HEK293 (cell line): ENCODE data around the gene GIMAP5.

Experiments used
- HOXC10 ChIP-seq: sonication (generic); formaldehyde crosslinking; IDR thresholded peaks from 2 replicates; pipeline ENCODE4 v1.8.1; 2023; ENCODE audit warnings: mild to moderate bottlenecking, missing genetic modification reagents
- HOXD13 ChIP-seq: sonication (generic); formaldehyde crosslinking; IDR thresholded peaks from 2 replicates; pipeline ENCODE4 v1.8.0; 2022; ENCODE audit warnings: missing genetic modification reagents, borderline replicate concordance
- IKZF3 ChIP-seq: fragments of 450-650 bp; IDR thresholded peaks from 2 replicates; pipeline ENCODE4 v1.5.0; 2018; ENCODE audit warnings: missing biosample characterization, mild to moderate bottlenecking, missing genetic modification characterization, moderate library complexity
- MYNN ChIP-seq: fragments of 450-650 bp; formaldehyde crosslinking; IDR thresholded peaks from 2 replicates; pipeline ENCODE4 v1.5.1; 2016; ENCODE audit warnings: missing biosample characterization, missing genetic modification characterization, borderline replicate concordance
- RBAK ChIP-seq: fragments of 450-650 bp; formaldehyde crosslinking; IDR thresholded peaks from 2 replicates; pipeline ENCODE4 v1.5.1; 2016; ENCODE audit warnings: missing biosample characterization, missing genetic modification characterization
- SCRT1 ChIP-seq: fragments of 450-650 bp; formaldehyde crosslinking; IDR thresholded peaks from 2 replicates; pipeline ENCODE4 v1.5.1; 2016; ENCODE audit warnings: missing biosample characterization, missing genetic modification characterization, borderline replicate concordance
- YY1 ChIP-seq: fragments of 450-650 bp; formaldehyde crosslinking; IDR thresholded peaks from 2 replicates; pipeline ENCODE4 v1.5.1; 2018; ENCODE audit warnings: missing biosample characterization, missing genetic modification characterization
- ZBTB21 ChIP-seq: fragments of 450-650 bp; formaldehyde crosslinking; IDR thresholded peaks from 2 replicates; pipeline ENCODE4 v1.5.1; 2017; ENCODE audit warnings: missing biosample characterization, missing genetic modification characterization
- ZBTB48 ChIP-seq: fragments of 450-650 bp; formaldehyde crosslinking; IDR thresholded peaks from 2 replicates; pipeline ENCODE4 v1.5.1; 2016; ENCODE audit warnings: missing biosample characterization, missing genetic modification characterization
- ZEB2 ChIP-seq: fragments of 450-650 bp; formaldehyde crosslinking; IDR thresholded peaks from 2 replicates; pipeline ENCODE4 v1.5.1; 2016; ENCODE audit warnings: missing biosample characterization, missing genetic modification characterization
- ZIC2 ChIP-seq: fragments of 450-650 bp; formaldehyde crosslinking; IDR thresholded peaks from 2 replicates; pipeline ENCODE4 v1.5.1; 2016; ENCODE audit warnings: missing biosample characterization, missing genetic modification characterization
- ZNF114 ChIP-seq: fragments of 450-650 bp; formaldehyde crosslinking; IDR thresholded peaks from 2 replicates; pipeline ENCODE4 v1.5.0; 2017; ENCODE audit warnings: missing biosample characterization, missing genetic modification characterization
- ZNF132 ChIP-seq: fragments of 450-650 bp; formaldehyde crosslinking; IDR thresholded peaks from 2 replicates; pipeline ENCODE4 v1.5.1; 2017; ENCODE audit warnings: missing biosample characterization, missing genetic modification characterization, borderline replicate concordance
- ZNF19 ChIP-seq: fragments of 450-650 bp; formaldehyde crosslinking; IDR thresholded peaks from 2 replicates; pipeline ENCODE4; 2016; ENCODE audit warnings: missing biosample characterization, missing genetic modification characterization, low read depth
- ZNF274 ChIP-seq, 2 experiments: fragments of 200-500 bp in 1 of 2; fragments of 450-650 bp in 1 of 2; sonication (Bioruptor generic) in 1 of 2; formaldehyde crosslinking in 1 of 2; IDR thresholded peaks; 2 replicates each; pipeline versions ENCODE4 v1.5.1 to v1.6.1; 2014 to 2016; ENCODE audit warnings: borderline replicate concordance in 1 of 2, inconsistent platforms in 1 of 2, low read length in 1 of 2, missing biosample characterization in 1 of 2, missing genetic modification characterization in 1 of 2
- ZNF292 ChIP-seq: fragments of 450-650 bp; formaldehyde crosslinking; IDR thresholded peaks from 2 replicates; pipeline ENCODE4 v1.5.1; 2016; ENCODE audit warnings: low read depth, missing biosample characterization, missing genetic modification characterization, borderline replicate concordance
- ZNF426 ChIP-seq: fragments of 450-650 bp; formaldehyde crosslinking; IDR thresholded peaks from 2 replicates; pipeline ENCODE4 v1.5.1; 2017; ENCODE audit warnings: missing biosample characterization, missing genetic modification characterization, mild to moderate bottlenecking, inconsistent platforms, moderate library complexity
- ZNF530 ChIP-seq: fragments of 450-650 bp; formaldehyde crosslinking; IDR thresholded peaks from 2 replicates; pipeline ENCODE4 v1.5.1; 2016; ENCODE audit warnings: low read depth, missing biosample characterization, missing genetic modification characterization
- ZNF544 ChIP-seq: fragments of 450-650 bp; formaldehyde crosslinking; IDR thresholded peaks from 2 replicates; pipeline ENCODE4 v1.5.0; 2017; ENCODE audit warnings: missing biosample characterization, missing genetic modification characterization
- ZNF571 ChIP-seq: fragments of 450-650 bp; formaldehyde crosslinking; IDR thresholded peaks from 2 replicates; pipeline ENCODE4 v1.5.0; 2017; ENCODE audit warnings: missing biosample characterization, missing genetic modification characterization
- ZNF596 ChIP-seq: fragments of 450-650 bp; IDR thresholded peaks from 2 replicates; pipeline ENCODE4 v1.5.0; 2018; ENCODE audit warnings: missing biosample characterization, mild to moderate bottlenecking, missing genetic modification characterization, moderate library complexity
- ZNF610 ChIP-seq: fragments of 450-650 bp; formaldehyde crosslinking; IDR thresholded peaks from 2 replicates; pipeline ENCODE4 v1.5.1; 2016; ENCODE audit warnings: missing biosample characterization, missing genetic modification characterization, borderline replicate concordance
- ZNF747 ChIP-seq: fragments of 450-650 bp; formaldehyde crosslinking; IDR thresholded peaks from 2 replicates; pipeline ENCODE4 v1.5.1; 2016; ENCODE audit warnings: missing biosample characterization, missing genetic modification characterization
- ZNF76 ChIP-seq: fragments of 450-650 bp; formaldehyde crosslinking; IDR thresholded peaks from 2 replicates; pipeline ENCODE4; 2016; ENCODE audit warnings: low read depth, missing biosample characterization, missing genetic modification characterization, borderline replicate concordance
- ZNF776 ChIP-seq: fragments of 450-650 bp; formaldehyde crosslinking; IDR thresholded peaks from 2 replicates; pipeline ENCODE4 v1.5.0; 2017; ENCODE audit warnings: missing biosample characterization, missing genetic modification characterization, borderline replicate concordance
- ZNF830 ChIP-seq: fragments of 450-650 bp; IDR thresholded peaks from 2 replicates; pipeline ENCODE4 v1.5.0; 2018; ENCODE audit warnings: missing biosample characterization, missing genetic modification characterization, low read depth, mild to moderate bottlenecking, moderate library complexity
- ZSCAN30 ChIP-seq: fragments of 450-650 bp; IDR thresholded peaks from 2 replicates; pipeline ENCODE4 v1.5.1; 2018; ENCODE audit warnings: missing biosample characterization, mild to moderate bottlenecking, missing genetic modification characterization, moderate library complexity
- TF ChIP-seq, protein P1 (sequence below): fragments of 450-650 bp; formaldehyde crosslinking; IDR thresholded peaks from 2 replicates; pipeline ENCODE4 v1.5.1; 2016; ENCODE audit warnings: missing biosample characterization, missing genetic modification characterization
- TF ChIP-seq, protein P2 (sequence below): fragments of 450-650 bp; formaldehyde crosslinking; IDR thresholded peaks from 2 replicates; pipeline ENCODE4 v1.5.1; 2016; ENCODE audit warnings: missing biosample characterization, missing genetic modification characterization
- TF ChIP-seq, protein P3 (sequence below): fragments of 450-650 bp; formaldehyde crosslinking; conservative IDR thresholded peaks from 2 replicates; pipeline ENCODE4 v1.5.1; 2016; ENCODE audit warnings: low read depth, missing biosample characterization, missing genetic modification characterization
- TF ChIP-seq, protein P4 (sequence below): fragments of 450-650 bp; formaldehyde crosslinking; IDR thresholded peaks from 2 replicates; pipeline ENCODE4; 2016; ENCODE audit warnings: missing biosample characterization, missing genetic modification characterization

The GIMAP5 gene

DNA sequence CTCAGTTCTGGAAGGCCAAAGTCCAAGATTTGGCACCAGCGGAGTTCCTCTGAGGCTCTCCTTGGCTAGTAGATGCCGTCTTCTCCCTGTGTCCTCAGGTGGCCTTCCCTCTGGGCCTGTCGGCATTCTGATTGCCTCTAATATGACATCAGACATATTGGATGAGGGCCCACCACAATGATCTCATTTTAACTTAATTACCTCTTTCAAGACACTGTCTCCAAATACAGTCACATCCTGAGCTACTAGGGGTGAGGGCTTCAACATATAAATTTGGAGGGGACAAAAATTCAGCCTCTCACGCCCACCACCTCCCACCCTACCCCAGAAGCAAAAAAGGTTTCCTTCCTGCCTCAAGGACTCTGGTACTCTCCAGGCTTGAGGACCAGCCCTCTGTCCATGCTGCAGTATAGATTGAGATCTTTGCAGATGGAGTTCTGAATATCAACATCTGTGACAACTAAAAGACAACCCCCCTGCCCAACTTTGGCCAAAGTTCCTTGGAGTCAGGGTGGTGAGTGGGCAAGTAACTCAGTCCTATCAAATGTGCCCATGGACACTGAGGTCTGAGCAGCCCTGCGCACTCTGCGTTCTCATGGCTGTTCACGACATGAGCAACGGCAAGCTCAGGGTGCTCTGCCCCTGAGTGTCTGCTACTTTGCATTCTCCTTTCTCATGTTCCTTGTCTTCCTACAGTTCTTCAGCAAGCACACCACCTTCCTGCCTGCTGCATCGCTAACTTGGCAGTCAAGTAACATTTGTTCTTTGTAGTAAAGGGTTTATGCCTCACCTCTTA is 51.5 kb downstream of the GIMAP5 start (continued):
- TF ChIP-seq ZNF776, result no peak
- TF ChIP-seq MYNN (tag by site-specific recombination), result no peak
- TF ChIP-seq ZBTB48 (tag by site-specific recombination), result no peak
- TF ChIP-seq SCRT1 (tag by site-specific recombination), result no peak
- no peak for TF ChIP-seq ZNF596
- 0 out of 2 replicates have a peak, but pooled peaks have one; percentile 71 for TF ChIP-seq ZEB2 (tag by site-specific recombination)
- no peak for TF ChIP-seq ZNF544 (tag by site-specific recombination)
- TF ChIP-seq ZNF747 (tag by site-specific recombination), result no peak
- TF ChIP-seq ZNF830, result no peak
- no peak for TF ChIP-seq ZSCAN30 (tag by site-specific recombination)
- TF ChIP-seq ZIC2, result no peak
- TF ChIP-seq, protein P1, sequence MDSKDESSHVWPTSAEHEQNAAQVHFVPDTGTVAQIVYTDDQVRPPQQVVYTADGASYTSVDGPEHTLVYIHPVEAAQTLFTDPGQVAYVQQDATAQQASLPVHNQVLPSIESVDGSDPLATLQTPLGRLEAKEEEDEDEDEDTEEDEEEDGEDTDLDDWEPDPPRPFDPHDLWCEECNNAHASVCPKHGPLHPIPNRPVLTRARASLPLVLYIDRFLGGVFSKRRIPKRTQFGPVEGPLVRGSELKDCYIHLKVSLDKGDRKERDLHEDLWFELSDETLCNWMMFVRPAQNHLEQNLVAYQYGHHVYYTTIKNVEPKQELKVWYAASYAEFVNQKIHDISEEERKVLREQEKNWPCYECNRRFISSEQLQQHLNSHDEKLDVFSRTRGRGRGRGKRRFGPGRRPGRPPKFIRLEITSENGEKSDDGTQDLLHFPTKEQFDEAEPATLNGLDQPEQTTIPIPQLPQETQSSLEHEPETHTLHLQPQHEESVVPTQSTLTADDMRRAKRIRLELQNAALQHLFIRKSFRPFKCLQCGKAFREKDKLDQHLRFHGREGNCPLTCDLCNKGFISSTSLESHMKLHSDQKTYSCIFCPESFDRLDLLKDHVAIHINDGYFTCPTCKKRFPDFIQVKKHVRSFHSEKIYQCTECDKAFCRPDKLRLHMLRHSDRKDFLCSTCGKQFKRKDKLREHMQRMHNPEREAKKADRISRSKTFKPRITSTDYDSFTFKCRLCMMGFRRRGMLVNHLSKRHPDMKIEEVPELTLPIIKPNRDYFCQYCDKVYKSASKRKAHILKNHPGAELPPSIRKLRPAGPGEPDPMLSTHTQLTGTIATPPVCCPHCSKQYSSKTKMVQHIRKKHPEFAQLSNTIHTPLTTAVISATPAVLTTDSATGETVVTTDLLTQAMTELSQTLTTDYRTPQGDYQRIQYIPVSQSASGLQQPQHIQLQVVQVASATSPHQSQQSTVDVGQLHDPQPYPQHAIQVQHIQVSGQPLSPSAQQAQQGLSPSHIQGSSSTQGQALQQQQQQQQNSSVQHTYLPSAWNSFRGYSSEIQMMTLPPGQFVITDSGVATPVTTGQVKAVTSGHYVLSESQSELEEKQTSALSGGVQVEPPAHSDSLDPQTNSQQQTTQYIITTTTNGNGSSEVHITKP (tag by site-specific recombination), result peak; percentile 83
- no peak for TF ChIP-seq ZNF132
- no peak for TF ChIP-seq ZNF571 (tag by site-specific recombination)
- no peak for TF ChIP-seq IKZF3 (tag by site-specific recombination)
- TF ChIP-seq ZNF292 (tag by site-specific recombination), result no peak
- TF ChIP-seq, protein P2, sequence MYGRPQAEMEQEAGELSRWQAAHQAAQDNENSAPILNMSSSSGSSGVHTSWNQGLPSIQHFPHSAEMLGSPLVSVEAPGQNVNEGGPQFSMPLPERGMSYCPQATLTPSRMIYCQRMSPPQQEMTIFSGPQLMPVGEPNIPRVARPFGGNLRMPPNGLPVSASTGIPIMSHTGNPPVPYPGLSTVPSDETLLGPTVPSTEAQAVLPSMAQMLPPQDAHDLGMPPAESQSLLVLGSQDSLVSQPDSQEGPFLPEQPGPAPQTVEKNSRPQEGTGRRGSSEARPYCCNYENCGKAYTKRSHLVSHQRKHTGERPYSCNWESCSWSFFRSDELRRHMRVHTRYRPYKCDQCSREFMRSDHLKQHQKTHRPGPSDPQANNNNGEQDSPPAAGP (tag by site-specific recombination), result no peak
- TF ChIP-seq, protein P3, sequence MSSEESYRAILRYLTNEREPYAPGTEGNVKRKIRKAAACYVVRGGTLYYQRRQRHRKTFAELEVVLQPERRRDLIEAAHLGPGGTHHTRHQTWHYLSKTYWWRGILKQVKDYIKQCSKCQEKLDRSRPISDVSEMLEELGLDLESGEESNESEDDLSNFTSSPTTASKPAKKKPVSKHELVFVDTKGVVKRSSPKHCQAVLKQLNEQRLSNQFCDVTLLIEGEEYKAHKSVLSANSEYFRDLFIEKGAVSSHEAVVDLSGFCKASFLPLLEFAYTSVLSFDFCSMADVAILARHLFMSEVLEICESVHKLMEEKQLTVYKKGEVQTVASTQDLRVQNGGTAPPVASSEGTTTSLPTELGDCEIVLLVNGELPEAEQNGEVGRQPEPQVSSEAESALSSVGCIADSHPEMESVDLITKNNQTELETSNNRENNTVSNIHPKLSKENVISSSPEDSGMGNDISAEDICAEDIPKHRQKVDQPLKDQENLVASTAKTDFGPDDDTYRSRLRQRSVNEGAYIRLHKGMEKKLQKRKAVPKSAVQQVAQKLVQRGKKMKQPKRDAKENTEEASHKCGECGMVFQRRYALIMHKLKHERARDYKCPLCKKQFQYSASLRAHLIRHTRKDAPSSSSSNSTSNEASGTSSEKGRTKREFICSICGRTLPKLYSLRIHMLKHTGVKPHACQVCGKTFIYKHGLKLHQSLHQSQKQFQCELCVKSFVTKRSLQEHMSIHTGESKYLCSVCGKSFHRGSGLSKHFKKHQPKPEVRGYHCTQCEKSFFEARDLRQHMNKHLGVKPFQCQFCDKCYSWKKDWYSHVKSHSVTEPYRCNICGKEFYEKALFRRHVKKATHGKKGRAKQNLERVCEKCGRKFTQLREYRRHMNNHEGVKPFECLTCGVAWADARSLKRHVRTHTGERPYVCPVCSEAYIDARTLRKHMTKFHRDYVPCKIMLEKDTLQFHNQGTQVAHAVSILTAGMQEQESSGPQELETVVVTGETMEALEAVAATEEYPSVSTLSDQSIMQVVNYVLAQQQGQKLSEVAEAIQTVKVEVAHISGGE (tag by site-specific recombination), result no peak
- TF ChIP-seq ZNF114 (tag by site-specific recombination), result no peak
- TF ChIP-seq ZNF426 (tag by site-specific recombination), result no peak
- no peak for TF ChIP-seq YY1
- TF ChIP-seq ZNF530 (tag by site-specific recombination), result no peak
- TF ChIP-seq, protein P4, sequence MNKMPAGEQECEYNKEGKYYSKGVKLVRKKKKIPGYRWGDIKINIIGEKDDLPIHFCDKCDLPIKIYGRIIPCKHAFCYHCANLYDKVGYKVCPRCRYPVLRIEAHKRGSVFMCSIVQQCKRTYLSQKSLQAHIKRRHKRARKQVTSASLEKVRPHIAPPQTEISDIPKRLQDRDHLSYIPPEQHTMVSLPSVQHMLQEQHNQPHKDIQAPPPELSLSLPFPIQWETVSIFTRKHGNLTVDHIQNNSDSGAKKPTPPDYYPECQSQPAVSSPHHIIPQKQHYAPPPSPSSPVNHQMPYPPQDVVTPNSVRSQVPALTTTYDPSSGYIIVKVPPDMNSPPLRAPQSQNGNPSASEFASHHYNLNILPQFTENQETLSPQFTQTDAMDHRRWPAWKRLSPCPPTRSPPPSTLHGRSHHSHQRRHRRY (tag by site-specific recombination), result no peak
- TF ChIP-seq ZNF76 (tag by site-specific recombination), result no peak
- no peak for TF ChIP-seq HOXC10 (CRISPR knock-in tag)
- no peak for TF ChIP-seq ZNF610 (tag by site-specific recombination)
- TF ChIP-seq HOXD13 (CRISPR knock-in tag), result no peak
- no peak for TF ChIP-seq ZNF19 (tag by site-specific recombination)
- no peak for TF ChIP-seq ZNF274 (IDR thresholded peaks at IDR 0.05; ENCODE audit: low read length)
- TF ChIP-seq ZNF274 (tag by site-specific recombination; IDR thresholded peaks at IDR 0.05; ENCODE audit: borderline replicate concordance), result no peak
- TF ChIP-seq ZBTB21 (tag by site-specific recombination), result peak; percentile 92
- no peak for TF ChIP-seq RBAK (tag by site-specific recombination)
